Stimulated activated CD8-positive, alpha-beta memory T cell treated with anti-CD3 and anti-CD28 coated beads, Interleukin-15, amount 100 ng/mL, for 24 hours (primary cell): Measurements from ENCODE around the gene GID8.

Experiments
- DNase-seq: peaks from one replicate; pipeline ENCODE4 v3.0.0-alpha.2; 2020; ENCODE audit warnings: low read depth

Gene GID8

GRCh38 chr20:62938105-62938888 lies at the start of gene GID8:
Gene GID8, plus strand, starts transcription at chr20:62938147. Its CDS starts 3,356 bp downstream, at chr20:62941503.
- DNase-seq = no peak

- no peak for DNase-seq
These were observed 49.5 kb upstream of the GID8 start for GRCh38 chr20:62888406-62888805.

- no peak for DNase-seq
These were observed 49.0 kb upstream of the GID8 start for GRCh38 chr20:62888910-62889309.

DNA sequence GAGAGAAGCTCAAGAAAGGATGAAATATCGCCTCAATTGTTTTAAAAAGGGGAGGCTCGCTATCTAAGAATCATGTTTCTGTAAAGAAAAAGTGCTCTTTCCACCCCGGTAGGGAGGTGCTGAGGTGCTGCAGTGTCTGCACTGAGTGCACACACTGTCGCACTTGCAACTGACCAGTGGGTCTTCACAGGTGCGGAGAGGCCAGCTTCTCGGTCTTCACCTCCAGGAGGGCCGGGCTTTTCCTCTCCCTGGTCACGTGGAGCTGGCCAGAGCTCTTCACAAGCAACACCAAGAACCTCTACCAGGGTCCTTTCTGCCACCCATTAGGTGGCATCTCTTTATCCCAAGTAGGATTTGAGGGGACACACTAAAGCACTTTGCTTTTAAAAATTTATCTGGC lies 48.5 kb upstream of the GID8 start:
- no peak for DNase-seq

GRCh38 chr20:62889871-62890270 lies 48.1 kb upstream of the GID8 start:
- DNase-seq = no peak

GRCh38 chr20:62890444-62890843 lies 47.5 kb upstream of the GID8 start:
- no peak for DNase-seq

GRCh38 chr20:62891111-62891510 lies 46.8 kb upstream of the GID8 start:
- DNase-seq = no peak

DNA sequence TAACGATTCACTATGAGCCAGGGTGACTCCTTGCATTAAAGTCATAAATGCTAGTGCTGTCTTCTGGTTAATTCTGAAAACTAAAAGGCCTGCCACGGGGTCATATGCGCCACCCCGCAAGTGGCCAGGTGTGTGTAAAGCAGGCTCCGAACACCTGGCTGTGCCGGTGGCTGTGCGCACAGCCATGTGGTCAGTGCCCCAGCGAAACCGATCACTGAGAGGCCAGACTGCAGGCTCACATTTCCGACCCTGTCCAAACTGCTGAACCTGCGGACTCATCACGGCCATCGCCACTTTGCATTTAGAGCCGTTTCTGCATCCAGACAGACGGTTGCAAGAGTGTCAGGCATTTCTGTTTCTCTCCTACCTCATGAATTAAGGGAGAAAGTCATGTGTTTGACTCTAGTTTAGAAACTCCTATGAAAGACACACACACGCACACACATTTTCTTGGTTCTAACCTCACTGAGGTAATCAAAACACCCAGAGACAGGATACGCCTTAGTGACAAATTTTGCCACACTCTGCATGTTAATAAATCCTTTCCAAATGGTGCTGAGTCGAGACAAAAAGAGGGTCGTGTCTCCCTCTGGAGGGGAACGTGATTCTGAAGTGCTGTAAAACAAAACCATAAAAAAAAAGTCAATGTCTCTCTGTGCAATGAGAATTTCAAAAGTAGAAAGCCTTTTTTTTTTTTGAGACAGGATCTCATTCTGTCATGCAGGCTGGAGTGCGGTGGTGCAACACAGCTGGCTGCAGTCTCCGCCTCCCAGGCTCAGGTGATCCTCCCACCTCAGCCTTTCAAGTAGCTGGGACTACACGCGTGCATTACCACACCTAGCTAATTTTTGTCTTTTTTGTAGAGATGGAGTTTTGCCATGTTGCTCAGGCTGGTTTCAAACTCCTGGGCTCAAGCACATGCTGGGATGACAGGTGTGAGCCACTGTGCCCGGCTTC lies 45.3 kb upstream of the GID8 start:
- DNase-seq = no peak

DNA sequence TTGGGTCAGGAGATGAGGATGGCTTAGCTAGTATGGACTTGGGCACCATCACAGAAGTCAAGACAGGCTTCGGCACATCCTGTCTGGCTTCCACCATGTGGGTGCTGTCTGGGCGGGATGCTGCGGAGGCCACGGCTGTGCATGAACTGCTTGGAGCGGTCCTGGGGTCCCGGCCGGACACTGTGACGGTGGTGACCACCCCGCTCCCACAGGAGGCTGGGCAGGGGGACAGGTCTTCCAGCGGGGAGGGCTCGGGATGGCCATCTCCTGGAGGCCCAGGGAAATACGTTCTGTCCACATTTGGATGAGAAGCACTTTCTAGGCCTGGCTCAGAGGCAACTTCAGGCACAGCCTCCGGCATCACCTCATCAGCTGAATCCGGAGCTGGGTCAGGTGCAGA lies 44.2 kb upstream of the GID8 start:
- DNase-seq = no peak

DNA sequence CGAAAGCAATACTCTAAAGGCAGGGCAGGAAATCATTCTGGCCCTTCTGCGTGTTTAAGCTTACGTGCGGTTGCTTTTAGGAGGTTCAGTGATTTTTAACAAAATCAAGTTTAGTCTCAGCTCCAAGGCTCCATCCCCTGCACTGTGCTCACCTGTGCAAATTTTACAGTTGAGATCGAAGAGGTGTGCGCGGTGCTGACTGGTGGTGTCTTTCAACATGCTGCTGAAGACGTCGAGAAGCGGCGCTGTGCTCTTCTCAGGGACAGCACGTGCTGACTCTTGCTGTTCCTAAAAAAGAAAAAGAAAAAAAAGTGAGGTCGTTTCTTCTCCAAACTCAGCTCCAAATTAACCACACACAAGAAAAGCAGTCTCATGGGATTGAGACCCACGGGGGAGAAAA lies 43.7 kb upstream of the GID8 start:
- DNase-seq = no peak

DNA sequence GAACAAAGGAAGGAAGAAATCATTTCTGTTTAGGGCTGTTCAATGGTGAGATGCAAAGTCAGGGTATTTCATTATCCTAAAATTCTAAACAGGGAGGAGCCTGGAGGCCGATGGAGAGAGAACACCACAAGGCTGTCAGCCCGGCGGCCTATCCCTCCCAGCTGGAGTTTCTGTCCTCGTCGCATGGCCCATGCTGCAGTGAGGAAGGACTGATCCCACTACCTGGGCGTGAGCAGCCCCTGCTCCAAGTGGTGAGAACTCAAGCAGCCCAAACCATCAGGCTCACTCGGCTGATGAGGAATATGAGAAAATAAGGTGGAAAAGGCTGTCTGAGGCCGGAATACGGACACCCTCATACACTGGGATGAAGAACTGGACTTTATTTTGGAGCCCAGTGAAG lies 42.4 kb upstream of the GID8 start:
- DNase-seq = no peak

DNA sequence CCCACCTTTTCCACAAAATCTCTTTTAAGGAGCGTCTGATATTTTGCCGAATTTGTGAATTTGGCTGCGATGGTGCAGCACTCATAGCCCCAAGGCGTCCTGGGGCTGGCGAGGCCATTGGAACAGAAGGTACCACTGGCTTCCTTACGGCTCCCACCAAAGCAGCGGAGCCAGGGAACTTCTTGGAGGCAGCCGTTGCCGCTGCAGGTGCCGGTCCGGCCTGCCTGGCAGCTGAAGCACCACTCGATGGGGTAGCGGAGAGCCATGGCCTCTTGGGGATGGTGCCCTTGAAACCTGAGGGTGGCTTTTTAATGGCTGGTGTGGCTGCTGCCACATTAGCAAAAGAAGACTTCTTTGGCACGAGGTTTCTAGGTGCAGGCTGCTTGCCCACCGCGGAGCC lies 41.4 kb upstream of the GID8 start:
- no peak for DNase-seq

GRCh38 chr20:62897666-62898065 lies 40.3 kb upstream of the GID8 start:
- DNase-seq = no peak

GRCh38 chr20:62898093-62898964 lies 39.6 kb upstream of the GID8 start:
- DNase-seq = no peak

- no peak for DNase-seq
These were observed 38.8 kb upstream of the GID8 start for GRCh38 chr20:62898970-62899632.

GRCh38 chr20:62899633-62900051 lies 38.3 kb upstream of the GID8 start:
- DNase-seq = no peak

DNA sequence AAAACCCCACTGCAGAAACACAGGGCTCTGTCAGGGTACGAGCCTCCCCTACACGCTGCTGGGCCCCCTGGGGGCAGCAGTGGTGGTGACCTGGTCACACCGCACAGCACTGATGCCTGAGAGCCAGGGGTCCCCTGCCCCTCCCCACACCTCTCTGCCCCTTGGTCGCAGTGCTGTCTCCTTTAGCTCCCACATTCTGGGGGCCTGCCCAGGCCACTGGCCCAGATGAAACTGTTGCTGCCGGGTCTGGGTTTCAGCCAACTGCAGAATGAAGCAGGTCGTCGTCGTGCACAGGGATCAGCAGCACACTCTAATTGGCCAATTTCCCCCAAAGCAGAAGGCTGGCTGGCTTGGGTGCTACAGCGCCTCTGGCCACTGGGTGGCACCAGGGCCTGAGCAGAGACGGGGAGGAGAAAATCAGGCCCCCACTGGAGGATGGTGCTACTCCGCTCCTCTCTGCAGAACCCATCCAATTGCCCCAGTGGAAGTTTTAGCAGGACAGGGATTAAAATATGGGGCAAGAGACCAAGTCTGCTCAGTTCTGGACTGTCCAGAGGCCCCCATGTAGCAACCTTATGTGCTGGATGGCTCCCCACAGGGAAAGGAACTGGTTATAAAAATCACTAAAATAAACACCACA lies 37.8 kb upstream of the GID8 start:
- peak; percentile 36 for DNase-seq

GRCh38 chr20:62900692-62901584 lies 37.0 kb upstream of the GID8 start:
- DNase-seq = no peak

- DNase-seq = no peak
These were observed 36.1 kb upstream of the GID8 start for GRCh38 chr20:62901891-62902290.
